ENCODE data around the gene DCBLD1.

GRCh38 chr6:117585647-117586046 is 103.2 kb downstream of the DCBLD1 start:
- no peak for TF ChIP-seq EZH2phosphoT487 (IDR thresholded peaks at IDR 0.05; ENCODE audit: insufficient read depth, low read depth)
- no peak for TF ChIP-seq EZH2 (IDR thresholded peaks at IDR 0.05; ENCODE audit: insufficient read depth, poor library complexity, severe bottlenecking)

All from GM23248 (cell line).